Stimulated activated memory B cell treated with anti-CD40 and anti-IgM and Interleukin-4, amounts not matched to agents 10 μg/mL and 1 μg/mL and 100 μg/mL, for 72 hours (primary cell): ENCODE measurements around the gene NKX6-1.

ENCODE experiments used
- ATAC-seq: fragments of 150-1000 bp; cut with Tn5 transposase; 2 replicates; pipeline ENCODE4 v1.10.0; 2021
- H3K27ac Mint-ChIP-seq: one replicate; pipeline ENCODE4 v1.8.0; 2022; ENCODE audit warnings: mild to moderate bottlenecking, mixed read lengths
- H3K27me3 Mint-ChIP-seq: one replicate; pipeline ENCODE4 v1.8.0; 2022; ENCODE audit warnings: mixed read lengths
- H3K36me3 Mint-ChIP-seq: one replicate; pipeline ENCODE4 v1.8.0; 2022; ENCODE audit warnings: mixed read lengths
- H3K4me1 Mint-ChIP-seq: one replicate; pipeline ENCODE4 v1.8.0; 2022; ENCODE audit warnings: mixed read lengths
- H3K4me3 Mint-ChIP-seq: one replicate; pipeline ENCODE4 v1.8.0; 2022; ENCODE audit warnings: mild to moderate bottlenecking, moderate library complexity, mixed read lengths
- H3K9me3 Mint-ChIP-seq: one replicate; pipeline ENCODE4 v1.8.0; 2022; ENCODE audit warnings: mixed read lengths

The NKX6-1 gene

GRCh38 chr4:84498935-84499623 is at the start of gene NKX6-1:
Gene NKX6-1, minus strand, starts transcription at chr4:84499292. Its CDS starts 1,064 bp downstream, at chr4:84498228.
- H3K27me3 Mint-ChIP-seq: peaks cover 90% of the 10 kb centered on the region
- H3K9me3 Mint-ChIP-seq: no peaks in the 10 kb centered on the region
- no peak for ATAC-seq
- peak within 1 kb of the TSS; percentile 61 for H3K4me3 Mint-ChIP-seq
- H3K36me3 Mint-ChIP-seq: peaks cover 6% of the 10 kb centered on the region
- no peak within 1 kb of the TSS for H3K27ac Mint-ChIP-seq
- peaks cover 24% of the 10 kb centered on the region for H3K4me1 Mint-ChIP-seq

GRCh38 chr4:84547211-84547610 is 48.1 kb upstream of the NKX6-1 start:
- no peak overlapping the region for H3K4me3 Mint-ChIP-seq
- no peaks in the 10 kb centered on the region for H3K36me3 Mint-ChIP-seq
- H3K27me3 Mint-ChIP-seq: peaks cover 10% of the 10 kb centered on the region
- H3K4me1 Mint-ChIP-seq: no peaks in the 10 kb centered on the region
- no peak overlapping the region for H3K27ac Mint-ChIP-seq
- no peaks in the 10 kb centered on the region for H3K9me3 Mint-ChIP-seq
- no peak for ATAC-seq

DNA sequence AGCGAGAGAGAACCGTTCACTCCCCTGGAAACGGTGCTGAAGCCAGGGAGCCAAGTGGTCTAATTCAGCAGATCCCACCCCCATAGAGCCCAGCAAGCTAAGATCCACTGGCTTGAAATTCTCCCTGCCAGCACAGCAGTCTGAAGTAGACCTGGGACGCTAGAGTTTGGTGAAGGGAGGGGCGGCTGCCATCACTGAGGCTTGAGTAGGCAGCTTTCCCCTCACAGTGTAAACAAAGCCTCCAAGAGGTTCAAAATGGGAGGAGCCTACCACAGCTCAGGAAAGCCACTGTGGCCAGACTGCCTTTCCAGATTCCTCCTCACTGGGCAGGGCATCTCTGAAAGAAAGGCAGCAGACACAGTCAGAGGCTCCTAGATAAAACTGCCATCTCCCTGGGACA is 46.0 kb upstream of the NKX6-1 start:
- H3K9me3 Mint-ChIP-seq: no peaks in the 10 kb centered on the region
- H3K27ac Mint-ChIP-seq: no peak overlapping the region
- H3K4me3 Mint-ChIP-seq: no peak overlapping the region
- H3K36me3 Mint-ChIP-seq: no peaks in the 10 kb centered on the region
- H3K4me1 Mint-ChIP-seq: no peaks in the 10 kb centered on the region
- ATAC-seq: no peak
- H3K27me3 Mint-ChIP-seq: peaks cover 10% of the 10 kb centered on the region

GRCh38 chr4:84535901-84536300 is 36.8 kb upstream of the NKX6-1 start:
- H3K9me3 Mint-ChIP-seq: peaks cover 11% of the 10 kb centered on the region
- no peak overlapping the region for H3K4me3 Mint-ChIP-seq
- H3K4me1 Mint-ChIP-seq: no peaks in the 10 kb centered on the region
- peaks cover 22% of the 10 kb centered on the region for H3K27me3 Mint-ChIP-seq
- no peaks in the 10 kb centered on the region for H3K36me3 Mint-ChIP-seq
- H3K27ac Mint-ChIP-seq: no peak overlapping the region
- ATAC-seq: no peak

- H3K4me3 Mint-ChIP-seq: no peak overlapping the region
- no peak overlapping the region for H3K27ac Mint-ChIP-seq
- H3K9me3 Mint-ChIP-seq: peaks cover 11% of the 10 kb centered on the region
- H3K27me3 Mint-ChIP-seq: peaks cover 32% of the 10 kb centered on the region
- H3K4me1 Mint-ChIP-seq: no peaks in the 10 kb centered on the region
- no peaks in the 10 kb centered on the region for H3K36me3 Mint-ChIP-seq
- no peak for ATAC-seq
These were observed 32.6 kb upstream of the NKX6-1 start for GRCh38 chr4:84531689-84532088.

- peaks cover 32% of the 10 kb centered on the region for H3K27me3 Mint-ChIP-seq
- H3K4me1 Mint-ChIP-seq: no peaks in the 10 kb centered on the region
- no peak for ATAC-seq
- H3K36me3 Mint-ChIP-seq: no peaks in the 10 kb centered on the region
- H3K27ac Mint-ChIP-seq: no peak overlapping the region
- peaks cover 11% of the 10 kb centered on the region for H3K9me3 Mint-ChIP-seq
- no peak overlapping the region for H3K4me3 Mint-ChIP-seq
These were observed 31.8 kb upstream of the NKX6-1 start for GRCh38 chr4:84530871-84531270.

DNA sequence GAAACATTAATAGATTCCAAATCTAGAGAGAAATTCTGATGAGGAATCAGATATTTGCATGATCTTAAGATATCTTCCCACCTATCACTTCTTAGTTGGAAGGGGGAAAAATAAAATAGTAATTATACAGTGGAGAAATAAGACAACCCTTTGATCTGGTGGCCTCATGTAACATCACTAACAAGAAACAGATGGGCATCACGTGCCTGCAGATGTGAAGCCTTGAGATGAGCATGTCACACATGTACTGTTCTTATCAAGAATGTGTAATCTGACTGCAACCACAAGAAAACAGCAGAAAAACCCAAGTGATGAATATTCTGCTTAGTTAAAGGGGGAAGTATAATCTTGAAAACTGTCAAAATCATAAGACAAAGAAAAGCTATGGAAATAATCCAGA is 31.4 kb upstream of the NKX6-1 start:
- Mint-ChIP-seq H3K4me1 (no peaks in the 10 kb centered on the region), H3K4me3 (no peak overlapping the region), H3K27me3 (peaks cover 32% of the 10 kb centered on the region), H3K36me3 (no peaks in the 10 kb centered on the region), H3K9me3 (peaks cover 11% of the 10 kb centered on the region), H3K27ac (no peak overlapping the region)
- ATAC-seq: no peak

- Mint-ChIP-seq H3K4me1 (no peaks in the 10 kb centered on the region), H3K27ac (no peak overlapping the region), H3K4me3 (no peak overlapping the region), H3K27me3 (peaks cover 30% of the 10 kb centered on the region), H3K9me3 (peaks cover 11% of the 10 kb centered on the region), H3K36me3 (no peaks in the 10 kb centered on the region)
- ATAC-seq: no peak
These were observed 30.2 kb upstream of the NKX6-1 start for GRCh38 chr4:84529169-84529751.

GRCh38 chr4:84527391-84527790 is 28.3 kb upstream of the NKX6-1 start:
- no peak for ATAC-seq
- Mint-ChIP-seq H3K4me1 (no peaks in the 10 kb centered on the region), H3K9me3 (peaks cover 4% of the 10 kb centered on the region)

DNA sequence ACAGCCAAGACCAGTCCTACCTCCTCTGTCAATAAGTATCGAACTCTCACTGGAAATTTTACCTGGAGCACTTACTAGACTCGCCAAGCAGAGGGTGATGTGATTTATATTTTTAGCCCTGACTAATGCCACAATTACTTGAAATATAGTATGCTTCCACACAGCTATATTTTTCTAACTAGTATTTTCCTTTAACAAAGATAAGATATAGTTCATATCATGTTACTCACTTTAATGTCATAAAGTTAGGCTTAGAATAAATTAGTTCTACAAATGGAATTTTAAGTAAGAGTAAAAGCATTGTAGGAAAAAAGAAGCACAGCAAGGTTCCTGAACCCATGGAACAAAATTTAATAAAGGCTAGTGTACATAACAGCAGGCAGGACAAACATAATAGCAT is 16.0 kb upstream of the NKX6-1 start:
- no peak for ATAC-seq
- peaks cover 32% of the 10 kb centered on the region for H3K27me3 Mint-ChIP-seq

More at GRCh38 chr4:84527391-84527790, 28.3 kb upstream of the NKX6-1 start:
- H3K27ac Mint-ChIP-seq: no peak overlapping the region
- H3K27me3 Mint-ChIP-seq: peaks cover 14% of the 10 kb centered on the region
- no peaks in the 10 kb centered on the region for H3K36me3 Mint-ChIP-seq
- no peak overlapping the region for H3K4me3 Mint-ChIP-seq

DNA sequence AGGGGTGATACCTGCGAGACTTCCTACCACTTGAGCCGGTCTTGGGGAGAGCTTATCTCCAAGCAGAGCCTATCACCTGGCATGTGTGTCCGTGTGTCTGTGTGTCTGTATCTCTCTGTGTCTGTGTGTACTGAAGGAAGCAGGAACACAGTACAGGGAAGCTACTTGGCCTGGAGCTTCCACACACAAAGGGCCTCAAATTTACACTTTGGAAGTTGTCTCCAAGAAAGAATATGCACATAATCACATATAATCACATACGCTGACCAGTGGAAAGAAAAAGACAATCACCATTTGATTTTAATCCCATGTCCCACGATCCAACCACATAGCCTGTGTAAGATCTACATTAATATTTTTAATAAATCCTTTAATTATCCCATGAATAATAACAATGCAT is 13.2 kb upstream of the NKX6-1 start:
- Mint-ChIP-seq H3K27me3 (peaks cover 33% of the 10 kb centered on the region), H3K4me1 (no peaks in the 10 kb centered on the region)
- ATAC-seq: no peak

More for the DNA sequence above, 16.0 kb upstream of the NKX6-1 start:
- Mint-ChIP-seq H3K36me3 (no peaks in the 10 kb centered on the region), H3K4me1 (no peaks in the 10 kb centered on the region), H3K4me3 (no peak overlapping the region), H3K9me3 (peaks cover 4% of the 10 kb centered on the region), H3K27ac (no peak overlapping the region)

GRCh38 chr4:84511703-84512102 is 12.6 kb upstream of the NKX6-1 start:
- Mint-ChIP-seq H3K36me3 (no peaks in the 10 kb centered on the region), H3K27me3 (peaks cover 27% of the 10 kb centered on the region), H3K4me3 (no peak overlapping the region), H3K4me1 (no peaks in the 10 kb centered on the region), H3K27ac (no peak overlapping the region), H3K9me3 (no peaks in the 10 kb centered on the region)
- no peak for ATAC-seq

More for the DNA sequence above, 13.2 kb upstream of the NKX6-1 start:
- no peaks in the 10 kb centered on the region for H3K9me3 Mint-ChIP-seq
- H3K27ac Mint-ChIP-seq: no peak overlapping the region
- H3K36me3 Mint-ChIP-seq: no peaks in the 10 kb centered on the region
- no peak overlapping the region for H3K4me3 Mint-ChIP-seq

- ATAC-seq: no peak
- peaks cover 44% of the 10 kb centered on the region for H3K27me3 Mint-ChIP-seq
- peaks cover 6% of the 10 kb centered on the region for H3K4me1 Mint-ChIP-seq
- no peak overlapping the region for H3K27ac Mint-ChIP-seq
- H3K4me3 Mint-ChIP-seq: no peak overlapping the region
- no peaks in the 10 kb centered on the region for H3K9me3 Mint-ChIP-seq
- no peaks in the 10 kb centered on the region for H3K36me3 Mint-ChIP-seq
These were observed 8.8 kb upstream of the NKX6-1 start for GRCh38 chr4:84507941-84508340.

GRCh38 chr4:84504821-84505220 is 5.7 kb upstream of the NKX6-1 start:
- ATAC-seq: no peak
- no peaks in the 10 kb centered on the region for H3K9me3 Mint-ChIP-seq
- H3K36me3 Mint-ChIP-seq: peaks cover 4% of the 10 kb centered on the region
- peaks cover 68% of the 10 kb centered on the region for H3K27me3 Mint-ChIP-seq
- no peak overlapping the region for H3K27ac Mint-ChIP-seq
- H3K4me1 Mint-ChIP-seq: peaks cover 7% of the 10 kb centered on the region
- H3K4me3 Mint-ChIP-seq: no peak overlapping the region

DNA sequence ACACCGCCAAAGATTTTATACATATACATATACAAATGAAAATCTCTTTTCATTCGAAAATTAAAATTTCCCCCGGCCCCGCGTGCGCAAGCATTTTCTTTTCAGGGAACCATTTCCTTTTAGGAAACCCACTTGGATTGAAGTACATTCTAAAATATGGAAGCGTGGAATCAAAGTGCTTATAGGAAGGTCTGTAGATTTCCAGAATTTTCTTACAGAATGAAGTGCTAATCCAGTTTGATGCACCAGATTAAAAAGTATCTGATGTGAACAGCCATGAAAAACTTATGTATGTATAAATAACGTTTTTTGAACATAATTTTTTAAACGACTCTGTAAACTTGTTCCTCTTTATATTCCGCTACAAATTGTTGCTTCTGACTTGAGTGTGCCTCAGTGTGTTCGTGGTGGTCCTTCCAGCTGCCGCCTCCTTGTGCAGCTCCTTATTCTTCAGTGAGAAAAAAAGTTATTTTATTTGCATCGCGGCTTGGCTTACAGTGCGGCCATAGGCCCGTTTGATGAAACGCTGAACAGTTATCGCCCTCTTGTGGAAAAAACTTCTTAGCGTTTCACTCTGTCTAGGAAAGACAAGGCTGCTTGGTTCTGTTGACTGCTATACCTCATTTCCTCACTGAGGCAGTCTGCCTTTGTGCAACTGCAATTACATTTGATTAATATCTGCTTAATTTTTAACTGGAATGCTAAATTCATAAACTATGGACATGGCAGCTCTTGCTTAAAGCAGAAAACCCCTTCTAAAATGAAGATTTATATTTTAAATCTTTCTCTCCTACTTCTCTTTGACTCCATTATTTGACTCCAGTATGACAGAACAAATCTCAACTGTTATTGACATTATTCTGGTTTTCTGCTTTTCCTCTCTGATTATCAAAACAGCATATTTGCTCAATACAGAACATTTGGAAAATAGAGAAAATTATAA is 4.7 kb upstream of the NKX6-1 start:
- Mint-ChIP-seq H3K27me3 (peaks cover 73% of the 10 kb centered on the region), H3K9me3 (no peaks in the 10 kb centered on the region), H3K27ac (no peak overlapping the region), H3K4me3 (no peak overlapping the region), H3K4me1 (peaks cover 18% of the 10 kb centered on the region), H3K36me3 (peaks cover 6% of the 10 kb centered on the region)
- no peak for ATAC-seq
